GM12878 (cell line): ENCODE results near the gene CSNK1A1. TPM values are rescaled to one million over a fixed set of nuclear protein-coding genes. Genes with fewer than 3 reads are reported as not detected.

Experiments
- BRCA1 ChIP-seq: IDR thresholded peaks from 2 replicates; pipeline ENCODE4 v1.6.1; 2011; ENCODE audit warnings: low read depth, low read length, improper control_type of control experiment
- CREM ChIP-seq: IDR thresholded peaks from 2 replicates; pipeline ENCODE4 v1.6.1; 2014; ENCODE audit warnings: antibody characterized with exemption, low read depth
- E2F4 ChIP-seq: IDR thresholded peaks from 2 replicates; pipeline ENCODE4 v1.6.1; 2012; ENCODE audit warnings: low read depth, low read length, improper control_type of control experiment
- HDAC6 ChIP-seq: fragments of 200-600 bp; sonication (generic); IDR thresholded peaks from one replicate; pipeline ENCODE4 v1.8.0; 2017; ENCODE audit warnings: antibody characterized with exemption; ENCODE audit not compliant: unreplicated experiment
- NBN ChIP-seq: fragments of 450-650 bp; IDR thresholded peaks from 2 replicates; pipeline ENCODE4 v1.6.1; 2016
- PRDM15 ChIP-seq: fragments of 450-650 bp; formaldehyde crosslinking; IDR thresholded peaks from 2 replicates; pipeline ENCODE4 v1.4.0; 2020; ENCODE audit warnings: mild to moderate bottlenecking, moderate library complexity
- RBBP5 ChIP-seq: fragments of 200-600 bp; sonication (generic); conservative IDR thresholded peaks from 2 replicates; pipeline ENCODE4 v1.6.1; 2016
- TCF7 ChIP-seq: IDR thresholded peaks from 2 replicates; pipeline ENCODE4 v1.6.1; 2014; ENCODE audit warnings: antibody characterized with exemption, borderline replicate concordance
- polyA plus RNA-seq, 11 experiments: library from polyadenylated mRNA; depleted of rRNA in 4 of 11; unstranded in 6 of 11; stranded (reverse) in 5 of 11; fragments of >200 nt; fragmentation: Nextera tagmentation in 4 of 11; fragmentation: Illumina TruSeq in 1 of 11; extraction: Ambion mirVana in 4 of 11; extraction: Trizol in 1 of 11; gene quantifications; 1 replicate in 1 of 11; 2 replicates in 10 of 11; pipeline versions ENCODE4 v1.2.1 to v1.2.3, GENCODE V29; 2011 to 2016; ENCODE audit warnings: inconsistent platforms in 2 of 11, missing spikeins in 2 of 11, low read depth in 1 of 11
- total RNA-seq, 4 experiments: library from RNA; depleted of rRNA in 3 of 4; stranded (reverse); fragments of >200 nt in 3 of 4; fragmentation: Illumina TruSeq in 1 of 4; extraction: Trizol in 1 of 4; gene quantifications; 2 replicates each; pipeline versions ENCODE4 v1.2.1 to v1.2.3, GENCODE V29; 2013 to 2021
- TF ChIP-seq, protein P1 (sequence below): fragments of 450-650 bp; IDR thresholded peaks from 2 replicates; pipeline ENCODE4 v1.6.1; 2018; ENCODE audit warnings: mild to moderate bottlenecking, low read depth, moderate library complexity; ENCODE audit not compliant: partially characterized antibody
- TF ChIP-seq, protein P2 (sequence below): fragments of 450-650 bp; formaldehyde crosslinking; IDR thresholded peaks from 2 replicates; pipeline ENCODE4 v1.4.0; 2022; ENCODE audit warnings: mild to moderate bottlenecking, moderate library complexity
- TF ChIP-seq, protein P3 (sequence below): fragments of 450-650 bp; IDR thresholded peaks from 2 replicates; pipeline ENCODE4 v1.6.1; 2016; ENCODE audit warnings: mild to moderate bottlenecking

The CSNK1A1 gene
- total and polyA plus RNA-seq, 10 of the 15 experiments (the other 5 are each of a cell fraction or from before 2014, with no cell fraction given) = 53.3 to 155 (median 133) TPM

- TF ChIP-seq, protein P1, sequence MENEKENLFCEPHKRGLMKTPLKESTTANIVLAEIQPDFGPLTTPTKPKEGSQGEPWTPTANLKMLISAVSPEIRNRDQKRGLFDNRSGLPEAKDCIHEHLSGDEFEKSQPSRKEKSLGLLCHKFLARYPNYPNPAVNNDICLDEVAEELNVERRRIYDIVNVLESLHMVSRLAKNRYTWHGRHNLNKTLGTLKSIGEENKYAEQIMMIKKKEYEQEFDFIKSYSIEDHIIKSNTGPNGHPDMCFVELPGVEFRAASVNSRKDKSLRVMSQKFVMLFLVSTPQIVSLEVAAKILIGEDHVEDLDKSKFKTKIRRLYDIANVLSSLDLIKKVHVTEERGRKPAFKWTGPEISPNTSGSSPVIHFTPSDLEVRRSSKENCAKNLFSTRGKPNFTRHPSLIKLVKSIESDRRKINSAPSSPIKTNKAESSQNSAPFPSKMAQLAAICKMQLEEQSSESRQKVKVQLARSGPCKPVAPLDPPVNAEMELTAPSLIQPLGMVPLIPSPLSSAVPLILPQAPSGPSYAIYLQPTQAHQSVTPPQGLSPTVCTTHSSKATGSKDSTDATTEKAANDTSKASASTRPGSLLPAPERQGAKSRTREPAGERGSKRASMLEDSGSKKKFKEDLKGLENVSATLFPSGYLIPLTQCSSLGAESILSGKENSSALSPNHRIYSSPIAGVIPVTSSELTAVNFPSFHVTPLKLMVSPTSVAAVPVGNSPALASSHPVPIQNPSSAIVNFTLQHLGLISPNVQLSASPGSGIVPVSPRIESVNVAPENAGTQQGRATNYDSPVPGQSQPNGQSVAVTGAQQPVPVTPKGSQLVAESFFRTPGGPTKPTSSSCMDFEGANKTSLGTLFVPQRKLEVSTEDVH = peak; percentile 39
- no peak for TF ChIP-seq BRCA1
- no peak for TF ChIP-seq RBBP5
- TF ChIP-seq, protein P2, sequence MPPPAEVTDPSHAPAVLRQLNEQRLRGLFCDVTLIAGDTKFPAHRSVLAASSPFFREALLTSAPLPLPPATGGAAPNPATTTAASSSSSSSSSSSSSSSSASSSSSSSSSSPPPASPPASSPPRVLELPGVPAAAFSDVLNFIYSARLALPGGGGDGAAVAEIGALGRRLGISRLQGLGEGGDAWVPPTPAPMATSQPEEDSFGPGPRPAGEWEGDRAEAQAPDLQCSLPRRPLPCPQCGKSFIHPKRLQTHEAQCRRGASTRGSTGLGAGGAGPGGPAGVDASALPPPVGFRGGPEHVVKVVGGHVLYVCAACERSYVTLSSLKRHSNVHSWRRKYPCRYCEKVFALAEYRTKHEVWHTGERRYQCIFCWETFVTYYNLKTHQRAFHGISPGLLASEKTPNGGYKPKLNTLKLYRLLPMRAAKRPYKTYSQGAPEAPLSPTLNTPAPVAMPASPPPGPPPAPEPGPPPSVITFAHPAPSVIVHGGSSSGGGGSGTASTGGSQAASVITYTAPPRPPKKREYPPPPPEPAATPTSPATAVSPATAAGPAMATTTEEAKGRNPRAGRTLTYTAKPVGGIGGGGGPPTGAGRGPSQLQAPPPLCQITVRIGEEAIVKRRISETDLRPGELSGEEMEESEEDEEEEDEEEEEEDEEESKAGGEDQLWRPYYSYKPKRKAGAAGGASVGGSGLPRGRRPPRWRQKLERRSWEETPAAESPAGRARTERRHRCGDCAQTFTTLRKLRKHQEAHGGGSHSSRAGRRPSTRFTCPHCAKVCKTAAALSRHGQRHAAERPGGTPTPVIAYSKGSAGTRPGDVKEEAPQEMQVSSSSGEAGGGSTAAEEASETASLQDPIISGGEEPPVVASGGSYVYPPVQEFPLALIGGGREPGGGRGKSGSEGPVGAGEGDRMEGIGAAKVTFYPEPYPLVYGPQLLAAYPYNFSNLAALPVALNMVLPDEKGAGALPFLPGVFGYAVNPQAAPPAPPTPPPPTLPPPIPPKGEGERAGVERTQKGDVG (CRISPR knock-in tag) = no peak
- TF ChIP-seq TCF7 = peak; percentile 87
- TF ChIP-seq NBN = peak; percentile 96
- TF ChIP-seq, protein P3, sequence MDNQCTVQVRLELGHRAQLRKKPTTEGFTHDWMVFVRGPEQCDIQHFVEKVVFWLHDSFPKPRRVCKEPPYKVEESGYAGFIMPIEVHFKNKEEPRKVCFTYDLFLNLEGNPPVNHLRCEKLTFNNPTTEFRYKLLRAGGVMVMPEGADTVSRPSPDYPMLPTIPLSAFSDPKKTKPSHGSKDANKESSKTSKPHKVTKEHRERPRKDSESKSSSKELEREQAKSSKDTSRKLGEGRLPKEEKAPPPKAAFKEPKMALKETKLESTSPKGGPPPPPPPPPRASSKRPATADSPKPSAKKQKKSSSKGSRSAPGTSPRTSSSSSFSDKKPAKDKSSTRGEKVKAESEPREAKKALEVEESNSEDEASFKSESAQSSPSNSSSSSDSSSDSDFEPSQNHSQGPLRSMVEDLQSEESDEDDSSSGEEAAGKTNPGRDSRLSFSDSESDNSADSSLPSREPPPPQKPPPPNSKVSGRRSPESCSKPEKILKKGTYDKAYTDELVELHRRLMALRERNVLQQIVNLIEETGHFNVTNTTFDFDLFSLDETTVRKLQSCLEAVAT = no peak
- TF ChIP-seq PRDM15 (CRISPR knock-in tag) = no peak
- TF ChIP-seq CREM = peak; percentile 68; the same call in 1 of the 2 replicates
- TF ChIP-seq E2F4 = 0 out of 2 replicates have a peak, but pooled peaks have one; percentile 37
- TF ChIP-seq HDAC6 = no peak
Observed at GRCh38 chr5:149551227-149552037, at the start of gene CSNK1A1 (continued).
